K562 (cell line): ENCODE results near the gene MBD2. TPM values are rescaled to one million over a fixed set of nuclear protein-coding genes. Genes with fewer than 3 reads are reported as not detected.

Experiments used
- ATAC-seq: fragments of 200-7000 bp; cut with Tn5 transposase; 3 replicates; pipeline ENCODE4 v1.9.1; 2020; ENCODE audit warnings: moderate library complexity
- BruUV-seq: library from RNA; stranded (reverse); fragments of 400-500 nt; replicated peaks from 2 replicates; lab custom pipeline; 2021; lab: Mats Ljungman, UMichigan
- CTCF ChIA-PET: fragments of 300-600 bp; formaldehyde crosslinking; extraction: SDS; loops from one replicate; lab custom pipeline; 2021; ENCODE audit warnings: low intra/inter-chr PET ratio; lab: Yijun Ruan, JAX
- POLR2A ChIA-PET: fragments of 300-600, 350-650 bp; sonication (Branson Sonifier 250); formaldehyde crosslinking; extraction: SDS; loops from one replicate; lab custom pipeline; 2021; ENCODE audit warnings: antibody characterized with exemption, inconsistent platforms; lab: Yijun Ruan, JAX
- DNase-seq, 4 experiments: peaks; one replicate each; pipeline versions ENCODE4 v3.0.0 to v3.0.0-alpha.2; 2011 to 2018; ENCODE audit warnings: low spot score in 3 of 4, mixed read lengths in 3 of 4; ENCODE audit errors: extremely low read depth in 1 of 4
- FAIRE-seq: peaks from 2 replicates; lab custom pipeline; 2011; peaks lifted over from hg19 to GRCh38; lab: Jason Lieb, UNC
- H2AFZ ChIP-seq: 2 replicates; pipeline ENCODE4 v1.6.0; 2011; ENCODE audit warnings: low read depth, low read length, control low read depth, inconsistent platforms
- H3K27ac ChIP-seq: fragments of 200-600 bp; 3 replicates; pipeline ENCODE4 v1.8.0; 2011; ENCODE audit warnings: low read depth, mild to moderate bottlenecking, control low read depth, inconsistent platforms, low read length, moderate library complexity, mixed read lengths; ENCODE audit errors: extremely low read depth
- H3K27me3 ChIP-seq, 2 experiments: fragments of 300-600 bp in 1 of 2; 2 replicates in 1 of 2; 3 replicates in 1 of 2; pipeline versions ENCODE4 v1.6.0 to v1.8.0; 2011; ENCODE audit warnings: inconsistent platforms in 2 of 2, low read length in 2 of 2, mild to moderate bottlenecking in 1 of 2, mixed read lengths in 1 of 2, moderate library complexity in 1 of 2; ENCODE audit not compliant: control insufficient read depth in 2 of 2, insufficient read depth in 2 of 2
- H3K36me3 ChIP-seq: fragments of 300-600 bp; 3 replicates; pipeline ENCODE4 v1.8.0; 2011; ENCODE audit warnings: mild to moderate bottlenecking, low read length, inconsistent platforms; ENCODE audit not compliant: control insufficient read depth, insufficient read depth
- H3K4me1 ChIP-seq, 2 experiments: fragments of 200-600 bp in 1 of 2; replicated peaks in 1 of 2; 2 replicates in 1 of 2; 3 replicates in 1 of 2; pipeline versions ENCODE4 v1.5.1 to v1.8.0; 2011; ENCODE audit warnings: inconsistent platforms in 2 of 2, low read length in 2 of 2, mild to moderate bottlenecking in 1 of 2, mixed read lengths in 1 of 2, moderate library complexity in 1 of 2; ENCODE audit not compliant: control insufficient read depth in 2 of 2, insufficient read depth in 2 of 2
- H3K4me2 ChIP-seq: 2 replicates; pipeline ENCODE4 v1.6.1; 2011; ENCODE audit warnings: low read length, control low read depth, inconsistent platforms, mixed read lengths; ENCODE audit not compliant: insufficient read depth
- H3K4me3 ChIP-seq: fragments of 200-600 bp; sonication (generic), shearing (Covaris generic); 2 replicates; pipeline ENCODE4 v1.5.1; 2016; ENCODE audit warnings: control low read depth, inconsistent platforms
- H3K79me2 ChIP-seq: fragments of 200-600 bp; 3 replicates; pipeline ENCODE4 v1.8.0; 2011; ENCODE audit warnings: low read length, inconsistent platforms; ENCODE audit not compliant: control insufficient read depth, insufficient read depth
- H3K9ac ChIP-seq, 2 experiments: 2 replicates each; pipeline versions ENCODE4 v1.6.0 to v1.6.1; 2011; ENCODE audit warnings: low read depth in 2 of 2, low read length in 2 of 2, control low read depth in 1 of 2, inconsistent platforms in 1 of 2, mild to moderate bottlenecking in 1 of 2, mixed read lengths in 1 of 2; ENCODE audit not compliant: insufficient read depth in 1 of 2
- H3K9me1 ChIP-seq: one replicate; pipeline ENCODE4 v1.6.0; 2011; ENCODE audit warnings: inconsistent platforms, mild to moderate bottlenecking, low read length, moderate library complexity; ENCODE audit not compliant: control insufficient read depth, insufficient read depth
- H3K9me3 ChIP-seq: replicated peaks from 2 replicates; pipeline ENCODE4 v1.5.1; 2011; ENCODE audit warnings: low read depth, low read length, inconsistent platforms; ENCODE audit not compliant: control insufficient read depth, insufficient read depth
- H4K20me1 ChIP-seq: replicated peaks from 2 replicates; pipeline ENCODE4 v1.6.1; 2011; ENCODE audit warnings: low read length, inconsistent platforms, mixed read lengths; ENCODE audit not compliant: control insufficient read depth, insufficient read depth
- ARHGAP35 ChIP-seq: fragments of 450-650 bp; IDR thresholded peaks from 2 replicates; pipeline ENCODE4 v1.6.1; 2018; ENCODE audit not compliant: partially characterized antibody
- BRD4 ChIP-seq: fragments of 200-600 bp; sonication (generic); IDR thresholded peaks from 2 replicates; pipeline ENCODE4 v1.6.1; 2017; ENCODE audit warnings: inconsistent platforms
- DACH1 ChIP-seq: fragments of 450-650 bp; IDR thresholded peaks from 2 replicates; pipeline ENCODE4 v1.6.1; 2018; ENCODE audit not compliant: partially characterized antibody
- FOXJ3 ChIP-seq: sonication (generic); formaldehyde crosslinking; IDR thresholded peaks from 2 replicates; pipeline ENCODE4 v1.4.0; 2020; ENCODE audit warnings: mild to moderate bottlenecking, missing genetic modification reagents
- HDAC6 ChIP-seq: IDR thresholded peaks from 2 replicates; pipeline ENCODE4 v1.6.1; 2012; ENCODE audit warnings: low read depth, mild to moderate bottlenecking, control low read depth, inconsistent platforms, low read length, moderate library complexity
- KDM1A ChIP-seq, 2 experiments: fragments of 450-650 bp; IDR thresholded peaks; 2 replicates each; pipeline ENCODE4 v1.6.1; 2016; ENCODE audit warnings: mild to moderate bottlenecking in 2 of 2
- MCM7 ChIP-seq, 2 experiments: fragments of 450-650 bp; IDR thresholded peaks; 2 replicates each; pipeline ENCODE4 v1.6.1; 2016 to 2018
- MEF2D ChIP-seq: conservative IDR thresholded peaks from 2 replicates; pipeline ENCODE4 v1.6.1; 2016; ENCODE audit warnings: low read depth, missing genetic modification characterization, missing compliant biosample characterization
- NR3C1 ChIP-seq: sonication (generic); formaldehyde crosslinking; IDR thresholded peaks from 2 replicates; pipeline ENCODE4 v1.8.1; 2022; ENCODE audit warnings: missing genetic modification reagents
- NUFIP1 ChIP-seq: fragments of 450-650 bp; IDR thresholded peaks from 2 replicates; pipeline ENCODE4 v1.6.1; 2018; ENCODE audit not compliant: partially characterized antibody
- RBM34 ChIP-seq: fragments of 200-400 bp; formaldehyde crosslinking; IDR thresholded peaks from 2 replicates; pipeline ENCODE4 v1.6.1; 2018; ENCODE audit warnings: low read length, borderline replicate concordance; ENCODE audit not compliant: insufficient read depth
- SRSF7 ChIP-seq: fragments of 200-400 bp; formaldehyde crosslinking; optimal IDR thresholded peaks from 2 replicates; pipeline ENCODE3; 2017; ENCODE audit warnings: mild to moderate bottlenecking, low read depth, low read length
- TGIF2 ChIP-seq: sonication (generic); formaldehyde crosslinking; IDR thresholded peaks from 2 replicates; pipeline ENCODE4 v1.8.1; 2022; ENCODE audit warnings: mild to moderate bottlenecking, missing genetic modification reagents, moderate library complexity
- XRCC4 ChIP-seq: IDR thresholded peaks from one replicate; pipeline ENCODE4 v1.6.1; 2011; ENCODE audit not compliant: insufficient read depth, insufficient read length; ENCODE audit errors: extremely low read depth
- ZBTB7A ChIP-seq: IDR thresholded peaks from 2 replicates; pipeline ENCODE4 v1.6.1; 2011; ENCODE audit warnings: low read depth, mild to moderate bottlenecking, low read length, moderate library complexity, borderline replicate concordance; ENCODE audit not compliant: control insufficient read depth
- ZKSCAN3 ChIP-seq: fragments of 250-450 bp; sonication (Bioruptor Pico); IDR thresholded peaks from 2 replicates; pipeline ENCODE4 v1.4.0; 2020
- ZNF197 ChIP-seq: fragments of 200-800 bp; sonication (Bioruptor generic); IDR thresholded peaks from 2 replicates; pipeline ENCODE4 v1.6.1; 2016; ENCODE audit warnings: low read depth, missing genetic modification characterization, missing compliant biosample characterization
- ZNF707 ChIP-seq: fragments of 250-450 bp; sonication (Bioruptor Pico); conservative IDR thresholded peaks from 2 replicates; pipeline ENCODE4 v1.8.0; 2022; ENCODE audit warnings: inconsistent platforms, mild to moderate bottlenecking, moderate library complexity
- WGBS: fragments of 100-300 bp; shearing (Covaris generic); methylation state at CpG from one replicate; pipeline ENCODE4 v1.1.6; 2016; ENCODE audit warnings: low coverage, mixed read lengths; ENCODE audit not compliant: insufficient coverage; ENCODE audit errors: missing lambda C conversion rate; 5-methylcytosine and 5-hydroxymethylcytosine counted together
- in situ Hi-C: fragments of 300-500 bp; cut with MboI; formaldehyde crosslinking; loops from 4 replicates; pipeline ENCODE4 v1.15.0; 2018; ENCODE audit warnings: inconsistent platforms, mixed read lengths
- intact Hi-C: fragments of 100-400 bp; cut with micrococcal nuclease; formaldehyde crosslinking; loops from 2 replicates; pipeline ENCODE4 v1.14.2; 2022
- polyA plus RNA-seq, 8 experiments: library from polyadenylated mRNA; depleted of rRNA in 4 of 8; stranded (reverse) in 5 of 8; unstranded in 3 of 8; fragments of >200 nt; fragmentation: Nextera tagmentation in 2 of 8; fragmentation: Illumina TruSeq in 1 of 8; extraction: Ambion mirVana in 2 of 8; extraction: Trizol in 1 of 8; gene quantifications; 2 replicates each; pipeline versions ENCODE4 v1.2.1 to v1.2.3, GENCODE V29; 2011 to 2014; ENCODE audit warnings: inconsistent platforms in 1 of 8, missing spikeins in 1 of 8
- total RNA-seq, 7 experiments: library from RNA; depleted of rRNA in 6 of 7; stranded (reverse); fragments of >200 nt in 6 of 7; fragmentation: Illumina TruSeq in 2 of 7; extraction: Trizol in 2 of 7; gene quantifications; 2 replicates each; pipeline versions ENCODE4 v1.2.1 to v1.2.3, GENCODE V29; 2011 to 2021; ENCODE audit warnings: low replicate concordance in 1 of 7
- TF ChIP-seq, protein P1 (sequence below): fragments of 250-450 bp; sonication (Bioruptor Pico); IDR thresholded peaks from 2 replicates; pipeline ENCODE4 v1.5.0; 2020; ENCODE audit warnings: mild to moderate bottlenecking
- TF ChIP-seq, protein P2 (sequence below): sonication (generic); formaldehyde crosslinking; IDR thresholded peaks from 2 replicates; pipeline ENCODE4 v1.8.0; 2022; ENCODE audit warnings: mild to moderate bottlenecking, missing genetic modification reagents, borderline replicate concordance

The MBD2 gene
- total and polyA plus RNA-seq, 9 of the 15 experiments (the other 6 are each of a cell fraction or from before 2014, with no cell fraction given) = 4.4 to 40.2 (median 13.9) TPM

DNA sequence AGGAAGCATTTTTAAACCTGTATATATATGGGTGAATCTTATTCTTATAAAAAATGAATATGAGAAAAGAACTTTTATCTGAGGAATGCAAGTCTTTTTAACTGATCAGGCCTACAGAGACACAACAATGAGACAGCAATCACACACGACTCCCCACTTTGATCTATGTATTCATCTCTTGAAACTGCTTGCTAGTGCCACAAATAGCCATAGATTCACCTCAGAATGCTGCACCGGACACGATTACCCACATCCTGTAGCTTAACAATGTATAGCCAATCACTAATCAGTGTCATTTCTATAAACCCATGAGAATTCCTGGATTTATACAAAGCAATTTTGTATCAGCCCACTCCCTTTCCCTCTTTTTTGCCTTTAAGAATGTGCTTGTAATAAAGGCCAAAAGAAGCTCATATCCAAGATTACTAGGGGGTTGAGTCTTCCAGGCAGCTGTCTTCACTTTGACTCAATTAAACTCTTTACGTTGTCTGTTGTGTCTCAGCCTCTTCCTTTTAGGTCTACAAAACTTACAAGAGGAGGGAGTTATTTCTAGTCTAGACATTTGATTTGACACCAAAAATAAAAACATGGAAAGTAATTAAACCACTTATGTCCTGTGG is 94.9 kb downstream of the MBD2 start:
- Histone ChIP-seq H3K9me1 (no peaks in the 10 kb centered on the region), H3K9ac (no peak overlapping the region), H3K27ac (no peak overlapping the region), H3K9me3 (no peaks in the 10 kb centered on the region), H3K4me1 (no peaks in the 10 kb centered on the region), H3K4me2 (no peak overlapping the region), H3K27me3 (no peaks in the 10 kb centered on the region), H4K20me1 (no peaks in the 10 kb centered on the region), H3K4me3 (no peak overlapping the region), H3K79me2 (no peaks in the 10 kb centered on the region), H3K36me3 (no peaks in the 10 kb centered on the region), H2AFZ (no peak overlapping the region)
- intact Hi-C loops (loop anchor here (10.0 kb wide), 1 partner anchor 565 kb away; no protein-coding TSS in a partner anchor), in situ Hi-C loops (no loop called here)
- TF ChIP-seq HDAC6 (no peak), MCM7 (IDR thresholded peaks at IDR 0.05) (no peak), NR3C1 (CRISPR knock-in tag) (no peak), DACH1 (no peak), RBM34 (no peak), ZBTB7A (no peak), FOXJ3 (CRISPR knock-in tag) (no peak), MEF2D (tag) (no peak), ZNF707 (CRISPR knock-in tag) (no peak), SRSF7 (no peak), ARHGAP35 (no peak), ZNF197 (CRISPR knock-in tag) (no peak), TGIF2 (CRISPR knock-in tag) (no peak), NUFIP1 (no peak), ZKSCAN3 (no peak), KDM1A (IDR thresholded peaks at IDR 0.05) (no peak), BRD4 (no peak), XRCC4 (no peak)
- TF ChIP-seq, protein P1, sequence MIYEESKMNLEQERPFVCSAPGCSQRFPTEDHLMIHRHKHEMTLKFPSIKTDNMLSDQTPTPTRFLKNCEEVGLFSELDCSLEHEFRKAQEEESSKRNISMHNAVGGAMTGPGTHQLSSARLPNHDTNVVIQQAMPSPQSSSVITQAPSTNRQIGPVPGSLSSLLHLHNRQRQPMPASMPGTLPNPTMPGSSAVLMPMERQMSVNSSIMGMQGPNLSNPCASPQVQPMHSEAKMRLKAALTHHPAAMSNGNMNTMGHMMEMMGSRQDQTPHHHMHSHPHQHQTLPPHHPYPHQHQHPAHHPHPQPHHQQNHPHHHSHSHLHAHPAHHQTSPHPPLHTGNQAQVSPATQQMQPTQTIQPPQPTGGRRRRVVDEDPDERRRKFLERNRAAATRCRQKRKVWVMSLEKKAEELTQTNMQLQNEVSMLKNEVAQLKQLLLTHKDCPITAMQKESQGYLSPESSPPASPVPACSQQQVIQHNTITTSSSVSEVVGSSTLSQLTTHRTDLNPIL (CRISPR knock-in tag) = no peak
- TF ChIP-seq, protein P2, sequence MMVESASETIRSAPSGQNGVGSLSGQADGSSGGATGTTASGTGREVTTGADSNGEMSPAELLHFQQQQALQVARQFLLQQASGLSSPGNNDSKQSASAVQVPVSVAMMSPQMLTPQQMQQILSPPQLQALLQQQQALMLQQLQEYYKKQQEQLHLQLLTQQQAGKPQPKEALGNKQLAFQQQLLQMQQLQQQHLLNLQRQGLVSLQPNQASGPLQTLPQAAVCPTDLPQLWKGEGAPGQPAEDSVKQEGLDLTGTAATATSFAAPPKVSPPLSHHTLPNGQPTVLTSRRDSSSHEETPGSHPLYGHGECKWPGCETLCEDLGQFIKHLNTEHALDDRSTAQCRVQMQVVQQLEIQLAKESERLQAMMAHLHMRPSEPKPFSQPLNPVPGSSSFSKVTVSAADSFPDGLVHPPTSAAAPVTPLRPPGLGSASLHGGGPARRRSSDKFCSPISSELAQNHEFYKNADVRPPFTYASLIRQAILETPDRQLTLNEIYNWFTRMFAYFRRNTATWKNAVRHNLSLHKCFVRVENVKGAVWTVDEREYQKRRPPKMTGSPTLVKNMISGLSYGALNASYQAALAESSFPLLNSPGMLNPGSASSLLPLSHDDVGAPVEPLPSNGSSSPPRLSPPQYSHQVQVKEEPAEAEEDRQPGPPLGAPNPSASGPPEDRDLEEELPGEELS (CRISPR knock-in tag) = no peak
- WGBS = 2% methylated on average over 4 of the region's 4 CpGs
- FAIRE-seq (no peak), DNase-seq (no peak), ATAC-seq (no peak)
- ChIA-PET CTCF (no interaction called here), POLR2A (no interaction called here)
- no TSS peak for BruUV-seq
